GM19463 (cell line): ENCODE measurements around the gene COMMD1.
A peak's percentile ranks its signal among the peaks of the same experiment; 100 is the strongest.
"Not testable (repeated sequence)": the region's sequence is repeated elsewhere in the genome, so short reads cannot be mapped to it uniquely, and the experiment has no call there.

ENCODE experiments used
- ATAC-seq: cut with Tn5 transposase; IDR thresholded peaks from one replicate; pipeline ENCODE4 v1.9.1; 2021; ENCODE audit warnings: mild to moderate bottlenecking, moderate library complexity; ENCODE audit not compliant: unreplicated experiment

The COMMD1 gene

GRCh38 chr2:62133320-62133823 is 227.9 kb downstream of the COMMD1 start:
- ATAC-seq: no peak

DNA sequence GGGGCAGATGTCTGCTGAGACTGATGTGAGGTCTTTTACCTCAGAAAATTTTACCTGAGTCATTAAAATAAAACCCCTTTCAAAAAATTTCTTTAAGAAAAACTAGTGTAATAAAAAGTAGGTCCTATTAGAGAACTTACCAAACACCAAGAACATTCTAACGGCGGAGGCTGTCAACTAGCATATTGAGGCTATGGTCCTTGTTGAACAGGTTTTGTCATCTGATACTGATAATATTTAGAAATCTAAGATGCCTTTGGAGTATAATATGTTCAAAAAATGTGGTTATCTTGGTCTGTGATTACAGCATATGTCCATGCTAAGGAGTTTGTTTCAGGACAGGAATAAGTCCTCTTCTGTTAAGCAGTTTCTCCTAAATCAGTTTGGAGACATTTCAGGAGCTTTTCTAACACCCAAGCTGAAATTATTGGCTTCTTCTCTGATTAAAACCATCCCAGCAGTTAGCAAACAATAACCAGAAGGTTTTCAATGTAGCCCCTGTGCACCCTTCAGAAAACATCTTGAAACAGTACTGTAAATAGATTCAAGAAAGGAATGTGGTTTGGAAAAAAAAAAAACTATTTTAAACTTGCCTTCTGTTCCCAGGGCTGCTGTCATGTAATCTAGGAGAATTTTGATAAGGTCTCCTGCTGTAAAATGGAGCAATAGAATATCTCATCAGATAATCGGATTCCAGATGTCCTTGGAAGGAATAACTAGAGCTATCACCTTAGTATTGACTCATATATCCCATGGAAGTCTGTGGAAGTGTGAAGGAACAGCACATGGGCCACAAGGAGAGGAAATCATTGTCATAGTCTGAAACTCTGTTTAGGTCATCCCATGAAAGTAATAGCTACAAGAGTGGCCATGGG is 231.7 kb downstream of the COMMD1 start:
- ATAC-seq: no peak

DNA sequence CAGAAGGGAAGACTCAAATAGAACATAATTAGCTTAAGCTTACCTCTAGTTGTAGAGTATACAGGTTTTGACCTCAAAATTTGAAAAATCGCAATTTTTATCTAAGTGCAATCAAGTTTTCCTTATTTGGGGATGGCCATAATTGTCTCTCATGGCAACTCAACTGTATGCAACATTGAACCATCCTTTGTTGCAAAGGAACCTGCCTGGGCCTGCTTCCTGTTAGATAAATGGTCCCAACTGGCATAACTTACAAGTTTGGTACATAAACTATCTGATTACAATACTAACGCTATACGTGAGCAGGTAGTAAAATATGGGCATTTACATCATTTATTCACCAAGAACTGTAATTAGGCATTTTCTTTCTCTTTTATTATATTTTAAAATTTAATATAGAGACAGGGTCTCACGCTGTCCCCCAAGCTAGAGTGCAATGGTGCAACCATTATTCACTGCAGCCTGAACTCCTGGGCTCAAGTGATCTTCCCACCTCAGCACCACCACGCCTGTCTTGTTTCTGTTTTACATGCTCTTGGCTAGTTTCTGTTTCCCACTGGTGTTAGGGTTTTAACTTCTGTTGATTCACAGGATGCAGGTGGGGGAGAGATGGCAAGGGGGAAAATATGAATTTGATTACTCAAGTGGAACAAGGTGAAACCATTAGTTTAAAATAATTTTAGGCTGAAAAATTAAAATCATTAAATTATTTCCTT is 235.1 kb downstream of the COMMD1 start:
- ATAC-seq: peak; percentile 48

- peak; percentile 24 for ATAC-seq
Observed at GRCh38 chr2:62141142-62141740, 235.8 kb downstream of the COMMD1 start.

- no peak for ATAC-seq
Observed at GRCh38 chr2:62142054-62142453, 236.6 kb downstream of the COMMD1 start.

GRCh38 chr2:62143696-62144095 is 238.2 kb downstream of the COMMD1 start:
- no peak for ATAC-seq

- ATAC-seq: no peak
Observed at GRCh38 chr2:62144689-62145477, 239.4 kb downstream of the COMMD1 start.

- peak; percentile 30 for ATAC-seq
Observed at GRCh38 chr2:62145478-62146100, 240.1 kb downstream of the COMMD1 start.

- not testable (repeated sequence) for ATAC-seq
Observed at GRCh38 chr2:62146790-62147189, 241.3 kb downstream of the COMMD1 start.

DNA sequence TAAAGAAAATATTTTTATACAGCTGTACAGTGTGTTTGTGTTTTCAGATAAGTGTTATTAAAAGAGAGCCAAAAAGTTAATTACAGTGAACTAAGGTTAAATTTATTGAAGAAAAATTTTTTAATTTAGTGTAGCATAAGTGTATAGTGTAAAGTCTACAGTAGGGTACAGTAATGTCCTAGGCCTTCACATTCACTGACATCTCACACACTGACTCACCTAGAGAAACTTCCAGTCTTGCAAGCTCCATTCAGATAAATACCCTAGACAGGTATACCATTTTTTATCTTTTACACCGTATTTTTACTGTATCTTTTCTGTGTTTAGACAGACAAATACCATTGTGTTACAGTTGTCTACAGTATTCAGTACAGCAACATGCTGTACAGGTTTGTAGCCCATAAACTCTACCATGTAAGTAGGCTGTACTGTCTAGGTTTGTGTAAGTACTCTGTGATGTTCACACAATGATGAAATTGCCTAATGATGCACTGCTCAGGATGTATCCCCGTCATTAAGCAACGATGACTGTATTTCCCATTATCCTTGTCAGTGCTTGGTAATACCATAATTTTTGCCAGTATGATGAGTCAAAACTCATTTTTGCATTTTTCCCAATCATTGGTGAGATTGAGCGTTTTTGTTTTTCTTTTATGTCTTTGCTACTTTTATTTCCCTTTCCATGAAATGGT is 242.3 kb downstream of the COMMD1 start:
- no peak for ATAC-seq

DNA sequence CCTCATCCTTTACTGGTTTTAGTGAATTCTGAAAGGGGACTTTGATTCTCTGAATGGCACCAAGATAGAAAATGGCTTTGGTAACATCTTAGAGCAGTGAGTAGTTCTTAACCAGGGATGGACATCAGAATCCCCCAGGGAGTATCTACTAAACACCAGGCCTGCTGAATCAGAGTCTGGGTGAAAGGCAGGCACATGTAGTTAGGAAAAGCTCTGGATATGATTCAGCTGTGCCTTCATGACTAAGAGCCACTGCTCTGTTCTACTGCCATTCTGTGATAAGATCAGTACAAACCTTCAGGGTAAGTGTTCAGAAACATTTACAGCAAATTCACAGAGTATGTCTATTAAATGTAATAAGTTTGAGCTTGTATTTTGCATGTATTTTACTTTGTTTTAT is 244.2 kb downstream of the COMMD1 start:
- ATAC-seq: no peak

GRCh38 chr2:62150597-62151305 is 245.3 kb downstream of the COMMD1 start:
- no peak for ATAC-seq

GRCh38 chr2:62151306-62151638 is 245.8 kb downstream of the COMMD1 start:
- ATAC-seq: no peak

DNA sequence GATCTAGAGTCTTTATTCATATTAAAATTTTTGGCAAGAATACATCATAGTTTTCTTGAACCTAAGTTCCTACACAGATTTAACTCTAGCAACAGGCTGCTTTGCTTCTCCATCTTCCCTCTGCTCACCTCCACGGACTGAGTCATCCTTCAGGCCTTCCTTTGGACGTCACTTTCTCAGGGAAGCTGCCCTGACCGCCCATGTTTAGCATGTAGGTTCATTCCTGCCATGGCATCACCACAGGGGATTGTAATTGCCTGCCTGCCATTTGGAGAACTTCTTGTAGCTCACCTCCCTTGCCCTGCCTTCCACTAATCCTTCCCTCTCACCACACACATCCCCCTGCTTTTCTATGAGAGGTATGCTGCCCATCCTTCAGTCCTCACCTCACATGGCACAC is 246.5 kb downstream of the COMMD1 start:
- no peak for ATAC-seq

- ATAC-seq: no peak
Observed at GRCh38 chr2:62156861-62157496, 251.5 kb downstream of the COMMD1 start.

GRCh38 chr2:62158444-62159121 is 253.1 kb downstream of the COMMD1 start:
- no peak for ATAC-seq

- not testable (repeated sequence) for ATAC-seq
Observed at GRCh38 chr2:62160691-62161090, 255.2 kb downstream of the COMMD1 start.
